ENCODE measurements around the gene TUBE1. TPM values are rescaled to one million over a fixed set of nuclear protein-coding genes. Genes with fewer than 3 reads are reported as not detected.

Gene TUBE1
- total RNA-seq, 1 donor from 2014 or later, result 49.0 TPM

- Mint-ChIP-seq H3K4me3 (no peak overlapping the region), H3K36me3 (no peaks in the 10 kb centered on the region), H3K9me3 (no peaks in the 10 kb centered on the region), H3K27ac (no peak overlapping the region), H3K4me1 (peaks cover 16% of the 10 kb centered on the region), H3K27me3 (ENCODE audit: insufficient read depth, low read depth) (no peaks in the 10 kb centered on the region)
- Histone ChIP-seq H2AFZ (replicated peaks) (no peak overlapping the region), H3K27me3 (no peaks in the 10 kb centered on the region), H3K4me2 (no peak overlapping the region), H3F3A (ENCODE audit: low read depth) (peaks cover 4% of the 10 kb centered on the region), H3K79me2 (ENCODE audit: low read depth) (no peaks in the 10 kb centered on the region), H3K27ac (no peak overlapping the region), H4K20me1 (ENCODE audit: low read depth) (no peaks in the 10 kb centered on the region), H3K4me1 (peaks cover 7% of the 10 kb centered on the region), H3K36me3 (no peaks in the 10 kb centered on the region), H3K9me3 (ENCODE audit: low read depth) (no peaks in the 10 kb centered on the region), H3K9ac (no peak overlapping the region), H3K4me3 (no peak overlapping the region)
- no peak for DNase-seq (ENCODE audit: low spot score)
- TF ChIP-seq CTCF (IDR thresholded peaks at IDR 0.05) (no peak), EZH2phosphoT487 (IDR thresholded peaks at IDR 0.05) (no peak), EZH2 (IDR thresholded peaks at IDR 0.05) (no peak)
Observed at GRCh38 chr6:112113918-112114317, 26.6 kb upstream of the TUBE1 start.

- no peak for DNase-seq (ENCODE audit: low spot score)
- Mint-ChIP-seq H3K4me1 (peaks cover 17% of the 10 kb centered on the region), H3K9me3 (no peaks in the 10 kb centered on the region), H3K27me3 (ENCODE audit: insufficient read depth, low read depth) (no peaks in the 10 kb centered on the region), H3K36me3 (no peaks in the 10 kb centered on the region), H3K4me3 (no peak overlapping the region), H3K27ac (no peak overlapping the region)
- peaks cover 10% of the 10 kb centered on the region for H3K4me1 ChIP-seq
- H3K4me3 ChIP-seq, result no peak overlapping the region
- no peaks in the 10 kb centered on the region for H3K27me3 ChIP-seq
- no peak overlapping the region for H3K9ac ChIP-seq
- no peaks in the 10 kb centered on the region for H3K79me2 ChIP-seq (ENCODE audit: low read depth)
- no peak for TF ChIP-seq EZH2 (IDR thresholded peaks at IDR 0.05)
- no peak for TF ChIP-seq CTCF (IDR thresholded peaks at IDR 0.05)
- TF ChIP-seq EZH2phosphoT487 (IDR thresholded peaks at IDR 0.05), result no peak
- H2AFZ ChIP-seq (replicated peaks), result no peak overlapping the region
- H4K20me1 ChIP-seq (ENCODE audit: low read depth), result no peaks in the 10 kb centered on the region
- no peak overlapping the region for H3K4me2 ChIP-seq
- H3K27ac ChIP-seq, result no peak overlapping the region
- peaks cover 5% of the 10 kb centered on the region for H3F3A ChIP-seq (ENCODE audit: low read depth)
- H3K9me3 ChIP-seq (ENCODE audit: low read depth), result no peaks in the 10 kb centered on the region
- no peaks in the 10 kb centered on the region for H3K36me3 ChIP-seq
Observed at GRCh38 chr6:112113431-112113830, 26.1 kb upstream of the TUBE1 start.

- Histone ChIP-seq H3K9me3 (ENCODE audit: low read depth) (no peaks in the 10 kb centered on the region), H3K4me2 (peak overlapping the region; percentile 34), H2AFZ (replicated peaks) (peak overlapping the region; percentile 69), H4K20me1 (ENCODE audit: low read depth) (no peaks in the 10 kb centered on the region), H3K4me3 (no peak overlapping the region), H3K27me3 (no peaks in the 10 kb centered on the region), H3K27ac (no peak overlapping the region), H3K9ac (no peak overlapping the region), H3K36me3 (no peaks in the 10 kb centered on the region), H3K79me2 (ENCODE audit: low read depth) (no peaks in the 10 kb centered on the region), H3K4me1 (peaks cover 10% of the 10 kb centered on the region), H3F3A (ENCODE audit: low read depth) (peaks cover 5% of the 10 kb centered on the region)
- peak; percentile 62 for DNase-seq (ENCODE audit: low spot score)
- Mint-ChIP-seq H3K9me3 (peaks cover 7% of the 10 kb centered on the region), H3K4me1 (peaks cover 17% of the 10 kb centered on the region), H3K4me3 (no peak overlapping the region), H3K36me3 (no peaks in the 10 kb centered on the region), H3K27ac (peak overlapping the region; percentile 52), H3K27me3 (ENCODE audit: insufficient read depth, low read depth) (no peaks in the 10 kb centered on the region)
- no peak for TF ChIP-seq CTCF (IDR thresholded peaks at IDR 0.05)
- no peak for TF ChIP-seq EZH2 (IDR thresholded peaks at IDR 0.05)
- no peak for TF ChIP-seq EZH2phosphoT487 (IDR thresholded peaks at IDR 0.05)
Observed at GRCh38 chr6:112109262-112109661, 22.0 kb upstream of the TUBE1 start.
